ENCODE measurements around the gene RPAP3.

The RPAP3 gene

DNA sequence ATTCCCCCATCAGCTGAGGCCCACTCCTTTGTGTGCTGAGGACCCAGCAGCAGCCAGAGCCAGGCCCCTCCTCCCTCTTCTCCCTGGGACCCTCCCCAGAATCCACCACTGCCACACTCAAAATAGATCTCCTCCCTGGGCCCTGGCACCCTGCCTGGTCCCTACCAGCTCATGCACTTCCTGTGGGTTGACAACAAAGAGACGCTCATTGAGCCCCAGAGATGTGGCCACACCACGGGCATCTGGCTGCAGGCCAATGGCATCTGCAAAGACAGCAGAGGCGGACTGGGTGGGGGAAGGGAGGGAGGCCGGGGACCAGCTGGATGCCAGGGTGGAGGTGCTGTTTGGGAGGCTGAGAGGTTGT is 35.5 kb upstream of the RPAP3 start:
- TF ChIP-seq, protein P1, sequence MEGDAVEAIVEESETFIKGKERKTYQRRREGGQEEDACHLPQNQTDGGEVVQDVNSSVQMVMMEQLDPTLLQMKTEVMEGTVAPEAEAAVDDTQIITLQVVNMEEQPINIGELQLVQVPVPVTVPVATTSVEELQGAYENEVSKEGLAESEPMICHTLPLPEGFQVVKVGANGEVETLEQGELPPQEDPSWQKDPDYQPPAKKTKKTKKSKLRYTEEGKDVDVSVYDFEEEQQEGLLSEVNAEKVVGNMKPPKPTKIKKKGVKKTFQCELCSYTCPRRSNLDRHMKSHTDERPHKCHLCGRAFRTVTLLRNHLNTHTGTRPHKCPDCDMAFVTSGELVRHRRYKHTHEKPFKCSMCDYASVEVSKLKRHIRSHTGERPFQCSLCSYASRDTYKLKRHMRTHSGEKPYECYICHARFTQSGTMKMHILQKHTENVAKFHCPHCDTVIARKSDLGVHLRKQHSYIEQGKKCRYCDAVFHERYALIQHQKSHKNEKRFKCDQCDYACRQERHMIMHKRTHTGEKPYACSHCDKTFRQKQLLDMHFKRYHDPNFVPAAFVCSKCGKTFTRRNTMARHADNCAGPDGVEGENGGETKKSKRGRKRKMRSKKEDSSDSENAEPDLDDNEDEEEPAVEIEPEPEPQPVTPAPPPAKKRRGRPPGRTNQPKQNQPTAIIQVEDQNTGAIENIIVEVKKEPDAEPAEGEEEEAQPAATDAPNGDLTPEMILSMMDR (IDR thresholded peaks at IDR 0.05; ENCODE audit: low read depth, low read length) = no peak
- H3K27ac ChIP-seq = no peak overlapping the region
- H3K4me3 ChIP-seq (ENCODE audit: low read depth, low read length) = no peak overlapping the region
- no peaks in the 10 kb centered on the region for H3K9me3 ChIP-seq (ENCODE audit: severe bottlenecking)
- H3K36me3 ChIP-seq = no peaks in the 10 kb centered on the region
- no peak for DNase-seq
- H3K27me3 ChIP-seq (ENCODE audit: insufficient read depth, low read depth, severe bottlenecking) = peaks cover 4% of the 10 kb centered on the region

DNA sequence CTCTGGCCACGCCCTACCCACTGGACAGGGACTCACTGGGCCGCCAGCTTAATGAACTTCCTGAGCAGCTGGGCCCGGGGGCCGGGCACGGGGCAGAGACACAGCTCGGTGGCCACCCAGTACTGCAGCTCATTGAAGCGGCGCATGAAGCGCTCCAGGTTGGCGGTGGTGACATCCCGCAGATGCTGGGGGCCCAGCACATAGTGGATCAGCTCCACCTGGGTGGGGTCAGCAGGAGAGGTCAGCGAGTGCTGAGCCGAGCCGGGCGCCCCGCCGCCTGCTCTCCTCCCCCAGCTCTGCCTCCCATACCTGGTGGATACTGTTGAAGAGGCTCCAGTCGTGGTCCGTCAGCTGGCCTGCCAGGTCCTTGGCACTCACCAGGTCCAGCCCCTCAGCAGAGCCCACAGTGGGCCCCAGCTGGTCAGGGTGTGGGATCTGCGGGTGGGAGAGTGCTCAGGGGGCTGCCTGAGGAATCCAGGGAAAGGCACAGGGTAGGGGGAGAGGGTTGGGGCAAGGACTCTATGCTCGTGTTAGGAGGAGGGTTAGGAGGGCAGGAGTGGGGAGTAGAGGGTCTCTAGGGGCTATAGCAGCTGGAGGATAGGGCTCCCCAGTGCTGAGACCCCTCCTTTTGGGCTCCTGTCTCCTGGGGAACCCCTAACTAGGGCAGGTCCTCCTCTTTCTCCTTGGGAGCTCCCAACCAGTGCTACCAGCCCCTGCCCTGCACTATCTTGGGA is 34.9 kb upstream of the RPAP3 start:
- TF ChIP-seq, protein P1 (IDR thresholded peaks at IDR 0.05; ENCODE audit: low read depth, low read length) = no peak
- no peak overlapping the region for H3K4me3 ChIP-seq (ENCODE audit: low read depth, low read length)
- peaks cover 4% of the 10 kb centered on the region for H3K27me3 ChIP-seq (ENCODE audit: insufficient read depth, low read depth, severe bottlenecking)
- no peaks in the 10 kb centered on the region for H3K36me3 ChIP-seq
- no peaks in the 10 kb centered on the region for H3K9me3 ChIP-seq (ENCODE audit: severe bottlenecking)
- DNase-seq = peak; percentile 40
- no peak overlapping the region for H3K27ac ChIP-seq

DNA sequence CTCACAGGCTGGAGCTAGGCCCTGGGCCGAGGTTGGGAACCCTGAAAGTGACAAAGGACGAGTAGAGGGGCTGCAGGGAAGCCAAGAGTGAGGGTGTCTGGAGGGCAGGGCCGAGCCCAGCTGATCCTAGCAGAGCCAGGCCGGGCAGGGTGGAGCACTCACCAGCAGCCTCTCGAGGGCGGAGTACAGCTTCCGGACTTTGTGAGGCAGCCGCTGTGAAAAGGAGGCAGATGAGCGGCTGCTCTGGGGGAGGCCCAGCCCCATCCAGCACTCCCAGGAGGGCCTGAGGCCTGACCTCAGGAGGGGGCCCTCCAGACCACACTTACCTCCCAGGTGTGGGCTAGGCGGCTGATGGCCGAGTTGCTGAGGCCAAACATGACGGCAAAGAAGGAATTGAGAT is 34.1 kb upstream of the RPAP3 start:
- H3K27ac ChIP-seq = no peak overlapping the region
- no peaks in the 10 kb centered on the region for H3K9me3 ChIP-seq (ENCODE audit: severe bottlenecking)
- H3K4me3 ChIP-seq (ENCODE audit: low read depth, low read length) = no peak overlapping the region
- H3K27me3 ChIP-seq (ENCODE audit: insufficient read depth, low read depth, severe bottlenecking) = peaks cover 4% of the 10 kb centered on the region
- TF ChIP-seq, protein P1 (IDR thresholded peaks at IDR 0.05; ENCODE audit: low read depth, low read length) = no peak
- no peak for DNase-seq
- H3K36me3 ChIP-seq = no peaks in the 10 kb centered on the region

DNA sequence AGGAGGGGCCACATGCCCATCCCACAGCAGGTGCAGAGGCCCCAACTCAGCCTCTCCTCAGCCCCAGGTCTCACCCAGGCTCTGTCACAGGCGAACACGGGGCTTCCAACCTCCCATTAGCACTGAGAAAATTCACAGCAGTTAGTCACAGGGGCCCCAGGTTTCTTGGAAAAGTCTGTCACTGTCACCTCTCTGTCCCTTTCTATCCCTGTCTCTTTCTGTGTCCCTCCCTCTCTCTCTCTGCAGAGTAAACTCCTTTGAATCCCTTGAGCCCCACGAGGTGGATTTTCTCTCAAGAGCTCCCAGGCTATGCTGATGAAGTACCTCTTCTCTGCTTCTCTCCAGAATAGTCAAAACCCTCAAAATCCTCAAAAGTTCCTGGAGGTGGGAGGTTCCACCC is 33.5 kb upstream of the RPAP3 start:
- no peaks in the 10 kb centered on the region for H3K36me3 ChIP-seq
- no peak overlapping the region for H3K27ac ChIP-seq
- peaks cover 4% of the 10 kb centered on the region for H3K27me3 ChIP-seq (ENCODE audit: insufficient read depth, low read depth, severe bottlenecking)
- H3K4me3 ChIP-seq (ENCODE audit: low read depth, low read length) = no peak overlapping the region
- TF ChIP-seq, protein P1 (IDR thresholded peaks at IDR 0.05; ENCODE audit: low read depth, low read length) = no peak
- no peaks in the 10 kb centered on the region for H3K9me3 ChIP-seq (ENCODE audit: severe bottlenecking)
- no peak for DNase-seq

DNA sequence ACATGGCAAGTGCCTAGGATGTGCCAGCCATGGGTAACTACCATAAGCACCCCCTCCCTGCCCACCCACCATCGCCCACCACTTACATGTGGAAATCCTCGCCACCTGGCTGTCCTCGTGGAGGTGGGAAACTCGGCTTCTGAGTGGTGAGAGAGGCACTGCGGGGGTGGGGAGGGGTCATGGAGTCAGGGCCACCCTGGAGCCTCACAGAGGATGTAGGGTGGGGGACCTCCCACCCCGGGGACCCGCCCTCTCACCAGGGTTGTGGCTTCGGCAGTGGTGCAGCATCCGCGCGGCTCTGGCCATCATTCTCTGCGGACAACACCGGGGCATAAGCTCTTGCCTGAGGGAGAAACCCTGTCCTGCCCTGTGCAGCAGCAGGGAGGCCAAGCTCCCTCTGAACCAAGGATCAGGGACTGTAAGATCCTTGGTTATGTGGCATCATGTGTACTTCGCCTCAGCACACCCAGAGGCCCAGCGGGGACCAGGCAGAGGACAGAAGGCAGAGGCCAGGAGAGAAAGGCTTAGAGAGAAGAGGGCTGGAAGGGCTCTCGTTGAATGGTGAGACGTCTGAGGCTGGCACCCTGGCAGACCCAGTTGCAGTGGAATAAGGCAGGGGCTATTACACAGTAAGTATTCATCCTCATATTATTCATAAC is 32.2 kb upstream of the RPAP3 start:
- Histone ChIP-seq H3K4me3 (ENCODE audit: low read depth, low read length) (no peak overlapping the region), H3K36me3 (no peaks in the 10 kb centered on the region), H3K27ac (no peak overlapping the region), H3K9me3 (ENCODE audit: severe bottlenecking) (no peaks in the 10 kb centered on the region), H3K27me3 (ENCODE audit: insufficient read depth, low read depth, severe bottlenecking) (peaks cover under 1% of the 10 kb centered on the region)
- no peak for DNase-seq
- TF ChIP-seq, protein P1 (IDR thresholded peaks at IDR 0.05; ENCODE audit: low read depth, low read length) = no peak

Measured in WERI-Rb-1 (cell line).